Neuronal stem cell (in vitro differentiated cells): ENCODE data around the gene ZFR.

Experiments used
- DNase-seq: peaks from one replicate; pipeline ENCODE4 v3.0.0-alpha.2; 2013; ENCODE audit warnings: low spot score
- H2AFZ ChIP-seq: one replicate; pipeline ENCODE4 v1.6.1; 2013; ENCODE audit warnings: mild to moderate bottlenecking, low read length, inconsistent platforms
- H2AK5ac ChIP-seq: 2 replicates; pipeline ENCODE4 v1.6.1; 2013; ENCODE audit warnings: low read depth, mild to moderate bottlenecking, inconsistent platforms, low read length, moderate library complexity, mixed read lengths
- H2BK120ac ChIP-seq: 2 replicates; pipeline ENCODE4 v1.6.1; 2013; ENCODE audit warnings: low read depth, mild to moderate bottlenecking, inconsistent platforms, low read length, moderate library complexity, mixed read lengths
- H2BK12ac ChIP-seq: one replicate; pipeline ENCODE4 v1.6.1; 2013; ENCODE audit warnings: low read length, inconsistent platforms
- H2BK15ac ChIP-seq: 2 replicates; pipeline ENCODE4 v1.6.1; 2013; ENCODE audit warnings: mild to moderate bottlenecking, low read length, inconsistent platforms, mixed read lengths
- H2BK5ac ChIP-seq: one replicate; pipeline ENCODE4 v1.6.1; 2013; ENCODE audit warnings: inconsistent platforms, mild to moderate bottlenecking, low read length, moderate library complexity
- H3K14ac ChIP-seq: one replicate; pipeline ENCODE4 v1.6.1; 2013; ENCODE audit warnings: low read length, inconsistent platforms
- H3K18ac ChIP-seq: 2 replicates; pipeline ENCODE4 v1.6.1; 2013; ENCODE audit warnings: low read length, inconsistent platforms
- H3K23ac ChIP-seq: 2 replicates; pipeline ENCODE4 v1.6.1; 2013; ENCODE audit warnings: low read depth, mild to moderate bottlenecking, mixed read lengths, low read length, inconsistent platforms; ENCODE audit not compliant: poor library complexity
- H3K27ac ChIP-seq: replicated peaks from 3 replicates; pipeline ENCODE4 v1.5.1; 2013; ENCODE audit warnings: low read length, inconsistent platforms
- H3K27me3 ChIP-seq, 3 experiments: 2 replicates each; pipeline ENCODE4 v1.6.1; 2013; ENCODE audit warnings: low read length in 3 of 3, mild to moderate bottlenecking in 2 of 3, inconsistent platforms in 1 of 3, low read depth in 1 of 3, mixed read lengths in 1 of 3, moderate library complexity in 1 of 3; ENCODE audit not compliant: control insufficient read depth in 3 of 3, insufficient read depth in 3 of 3
- H3K36me3 ChIP-seq, 2 donors: replicated peaks in 1 of 2; 2 replicates each; pipeline ENCODE4 v1.6.1; 2013; ENCODE audit warnings: low read length in 2 of 2; ENCODE audit not compliant: control insufficient read depth in 2 of 2, insufficient read depth in 2 of 2
- H3K4ac ChIP-seq: 2 replicates; pipeline ENCODE4 v1.6.1; 2013; ENCODE audit warnings: inconsistent platforms, mild to moderate bottlenecking, low read length, moderate library complexity
- H3K4me1 ChIP-seq, 2 donors: 1 replicate in 1 of 2; 2 replicates in 1 of 2; pipeline ENCODE4 v1.6.1; 2013; ENCODE audit warnings: low read length in 2 of 2, low read depth in 1 of 2; ENCODE audit not compliant: control insufficient read depth in 2 of 2, insufficient read depth in 1 of 2
- H3K4me2 ChIP-seq: one replicate; pipeline ENCODE4 v1.6.1; 2013; ENCODE audit warnings: mild to moderate bottlenecking, low read length, inconsistent platforms; ENCODE audit not compliant: insufficient read depth, poor library complexity, severe bottlenecking
- H3K4me3 ChIP-seq, 2 donors: 2 replicates each; pipeline ENCODE4 v1.5.1; 2013; ENCODE audit warnings: low read length in 2 of 2, mild to moderate bottlenecking in 2 of 2, inconsistent platforms in 1 of 2, moderate library complexity in 1 of 2
- H3K79me1 ChIP-seq: one replicate; pipeline ENCODE4 v1.6.1; 2013; ENCODE audit warnings: low read depth, mild to moderate bottlenecking, inconsistent platforms, low read length, moderate library complexity
- H3K9ac ChIP-seq: one replicate; pipeline ENCODE4 v1.6.1; 2013; ENCODE audit warnings: mild to moderate bottlenecking, low read depth, low read length, inconsistent platforms; ENCODE audit not compliant: poor library complexity
- H3K9me3 ChIP-seq, 2 donors: replicated peaks in 1 of 2; 2 replicates each; pipeline versions ENCODE3 to v1.6.1; 2013; ENCODE audit warnings: low read length in 2 of 2, mild to moderate bottlenecking in 2 of 2, inconsistent platforms in 1 of 2, low read depth in 1 of 2, mixed read lengths in 1 of 2, moderate library complexity in 1 of 2; ENCODE audit not compliant: control insufficient read depth in 2 of 2, insufficient read depth in 1 of 2
- H4K8ac ChIP-seq: one replicate; pipeline ENCODE4 v1.6.1; 2013; ENCODE audit warnings: low read depth, mild to moderate bottlenecking, inconsistent platforms, low read length, moderate library complexity
- H4K91ac ChIP-seq: one replicate; pipeline ENCODE4 v1.6.1; 2013; ENCODE audit warnings: low read length, low read depth, mild to moderate bottlenecking, inconsistent platforms; ENCODE audit not compliant: poor library complexity
- WGBS, 2 donors: extraction: QIAGEN DNeasy Blood & Tissue Kit; methylation state at CpG; one replicate each; pipeline ENCODE4 v1.1.7; 2013; ENCODE audit warnings: missing lambda C conversion rate in 2 of 2, mixed read lengths in 1 of 2; ENCODE audit not compliant: insufficient read length in 2 of 2, insufficient replicate concordance in 1 of 2; ENCODE audit errors: extremely low coverage in 2 of 2; 5-methylcytosine and 5-hydroxymethylcytosine counted together

The ZFR gene

DNA sequence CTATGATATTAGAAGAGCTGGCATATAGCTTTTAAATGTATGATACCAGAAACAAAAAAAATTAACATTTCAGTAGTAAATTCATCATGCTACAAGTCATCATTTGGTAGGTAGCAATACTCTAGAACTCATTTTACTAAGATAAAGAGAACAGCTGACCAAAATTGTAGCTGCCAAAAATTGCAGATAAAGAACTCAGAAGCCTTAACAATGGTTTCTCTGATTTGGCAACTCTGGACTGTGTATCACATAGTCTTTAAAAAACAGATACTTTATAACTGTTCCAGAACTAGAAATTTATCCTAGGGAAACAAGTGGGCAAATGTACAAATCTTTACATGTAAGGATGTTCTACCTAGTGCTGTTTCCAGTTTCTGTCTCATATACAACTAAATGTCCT lies 33.9 kb downstream of the ZFR start:
- no peak overlapping the region for H2BK12ac ChIP-seq
- H3K9ac ChIP-seq = no peak overlapping the region
- no peak overlapping the region for H4K8ac ChIP-seq
- H2BK5ac ChIP-seq = no peak overlapping the region
- no peaks in the 10 kb centered on the region for H3K79me1 ChIP-seq
- H3K27ac ChIP-seq = no peak overlapping the region
- H3K18ac ChIP-seq = no peak overlapping the region
- no peaks in the 10 kb centered on the region for H3K4me1 ChIP-seq
- H3K14ac ChIP-seq = no peak overlapping the region
- H3K9me3 ChIP-seq = no peaks in the 10 kb centered on the region
- H2BK120ac ChIP-seq = no peak overlapping the region
- H2BK15ac ChIP-seq = no peak overlapping the region
- no peak overlapping the region for H3K4ac ChIP-seq
- peaks cover 10 to 97% of the 10 kb centered on the region in 2 donors for H3K36me3 ChIP-seq
- no peak overlapping the region for H3K23ac ChIP-seq
- no peak overlapping the region for H3K4me2 ChIP-seq
- no peak overlapping the region for H2AFZ ChIP-seq
- H2AK5ac ChIP-seq = no peak overlapping the region
- H4K91ac ChIP-seq = no peak overlapping the region
- H3K27me3 ChIP-seq = no peaks in the 10 kb centered on the region
- no peak overlapping the region for H3K4me3 ChIP-seq
- no peak for DNase-seq

DNA sequence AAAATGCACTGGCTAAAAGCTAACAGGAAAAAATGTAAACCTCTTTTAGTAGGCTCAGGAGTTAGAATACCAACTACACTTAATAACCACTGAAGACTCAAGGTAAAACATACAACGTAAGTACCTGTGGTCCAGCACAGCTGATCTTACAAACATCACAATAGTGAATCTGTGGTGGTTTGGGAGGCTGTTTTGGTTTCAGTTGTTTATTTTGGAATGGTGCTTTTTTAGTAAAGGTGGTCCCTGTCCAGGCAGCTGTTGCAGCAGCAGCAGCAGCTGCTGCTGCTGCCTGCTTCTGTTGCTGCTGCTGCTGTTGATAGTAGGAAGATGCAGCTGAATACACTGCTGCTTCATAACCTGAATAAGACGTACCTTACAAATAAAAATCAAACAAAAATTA lies 37.9 kb downstream of the ZFR start:
- Histone ChIP-seq H4K8ac (no peak overlapping the region), H3K4me3 (no peak overlapping the region), H3K27me3 (no peaks in the 10 kb centered on the region), H4K91ac (no peak overlapping the region), H3K36me3 (peaks cover 25 to 98% of the 10 kb centered on the region in 2 donors), H3K18ac (no peak overlapping the region), H3K79me1 (no peaks in the 10 kb centered on the region), H2BK15ac (no peak overlapping the region), H2BK12ac (no peak overlapping the region), H3K9me3 (no peaks in the 10 kb centered on the region), H3K4me2 (no peak overlapping the region), H3K27ac (no peak overlapping the region), H3K9ac (no peak overlapping the region), H2BK5ac (no peak overlapping the region), H3K4me1 (no peaks in the 10 kb centered on the region), H3K4ac (no peak overlapping the region), H2BK120ac (no peak overlapping the region), H3K14ac (no peak overlapping the region), H2AFZ (no peak overlapping the region), H3K23ac (no peak overlapping the region), H2AK5ac (no peak overlapping the region)
- whole genome bisulfite sequencing, 2 donors = no CpG with 5 or more reads among the region's 2 CpGs
- no peak for DNase-seq

DNA sequence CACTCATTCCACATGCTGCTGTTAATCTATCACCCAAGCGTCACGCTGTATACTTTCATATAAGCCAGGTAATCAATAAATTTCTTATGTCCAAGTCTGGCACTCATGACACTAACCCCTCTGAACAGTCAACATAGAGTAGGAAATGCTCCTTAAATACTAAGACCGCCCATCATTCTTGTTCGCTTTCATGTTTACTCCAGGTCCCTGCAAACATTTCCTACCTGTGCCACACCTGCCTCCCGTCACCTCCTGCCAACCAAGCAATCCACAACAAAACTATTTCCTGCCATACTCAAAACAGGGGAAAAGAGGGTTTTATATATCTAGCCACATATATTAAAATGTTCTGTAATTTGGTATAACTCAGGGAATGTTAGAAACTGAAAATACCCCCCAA lies 39.0 kb downstream of the ZFR start:
- Histone ChIP-seq H2BK15ac (no peak overlapping the region), H3K9ac (no peak overlapping the region), H3K4me1 (no peaks in the 10 kb centered on the region), H2AK5ac (no peak overlapping the region), H3K4ac (no peak overlapping the region), H2BK12ac (no peak overlapping the region), H3K14ac (no peak overlapping the region), H2BK5ac (no peak overlapping the region), H4K91ac (no peak overlapping the region), H3K4me2 (no peak overlapping the region), H2AFZ (no peak overlapping the region), H4K8ac (no peak overlapping the region), H3K9me3 (no peaks in the 10 kb centered on the region), H3K36me3 (peaks cover 29 to 100% of the 10 kb centered on the region in 2 donors), H3K23ac (no peak overlapping the region), H3K27ac (no peak overlapping the region), H2BK120ac (no peak overlapping the region), H3K27me3 (no peaks in the 10 kb centered on the region), H3K4me3 (no peak overlapping the region), H3K18ac (no peak overlapping the region), H3K79me1 (no peaks in the 10 kb centered on the region)
- no peak for DNase-seq
- no CpG with 5 or more reads among the region's 5 CpGs for WGBS, 2 donors

DNA sequence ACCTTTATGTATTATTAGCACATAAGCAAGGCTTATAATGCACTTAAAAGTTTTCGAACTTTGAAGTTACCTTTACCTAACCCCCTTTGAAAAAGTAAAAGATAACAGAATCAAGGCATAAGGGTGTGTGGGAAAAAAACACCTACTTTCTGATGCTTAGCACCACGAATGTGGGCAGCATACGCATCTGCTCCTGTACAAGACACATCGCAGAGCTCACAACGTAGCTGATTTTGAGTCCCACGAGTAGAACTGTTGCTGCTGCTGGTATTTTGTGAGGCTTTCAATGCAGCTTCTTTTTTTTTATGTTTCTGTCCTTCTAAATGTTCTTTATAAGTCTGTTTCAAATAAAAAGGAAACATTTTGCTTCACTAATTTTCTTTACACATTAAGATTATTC lies 40.8 kb downstream of the ZFR start:
- Histone ChIP-seq H3K27me3 (no peaks in the 10 kb centered on the region), H3K36me3 (peaks cover 37 to 100% of the 10 kb centered on the region in 2 donors), H3K27ac (no peak overlapping the region), H3K4ac (no peak overlapping the region), H2AK5ac (no peak overlapping the region), H3K79me1 (no peaks in the 10 kb centered on the region), H3K4me3 (no peak overlapping the region), H2BK5ac (no peak overlapping the region), H2BK12ac (no peak overlapping the region), H3K4me2 (no peak overlapping the region), H4K8ac (no peak overlapping the region), H3K9ac (no peak overlapping the region), H2AFZ (no peak overlapping the region), H3K9me3 (peaks cover 0 to 2% of the 10 kb centered on the region in 2 donors), H2BK15ac (no peak overlapping the region), H2BK120ac (no peak overlapping the region), H3K23ac (no peak overlapping the region), H3K4me1 (no peaks in the 10 kb centered on the region), H3K18ac (no peak overlapping the region), H4K91ac (no peak overlapping the region), H3K14ac (no peak overlapping the region)
- DNase-seq = no peak
- no CpG with 5 or more reads among the region's 6 CpGs for WGBS, 2 donors
